ENCODE data around the gene SRP14.
"Not testable (repeated sequence)": the region's sequence is repeated elsewhere in the genome, so short reads cannot be mapped to it uniquely, and the experiment has no call there.

The SRP14 gene, protein sequence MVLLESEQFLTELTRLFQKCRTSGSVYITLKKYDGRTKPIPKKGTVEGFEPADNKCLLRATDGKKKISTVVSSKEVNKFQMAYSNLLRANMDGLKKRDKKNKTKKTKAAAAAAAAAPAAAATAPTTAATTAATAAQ

GRCh38 chr15:40038638-40039543 lies at the start of gene SRP14:
Gene SRP14, minus strand, starts transcription at chr15:40039181. Its CDS starts 65 bp downstream, at chr15:40039116.
- DNase-seq = peak; percentile 89

DNA sequence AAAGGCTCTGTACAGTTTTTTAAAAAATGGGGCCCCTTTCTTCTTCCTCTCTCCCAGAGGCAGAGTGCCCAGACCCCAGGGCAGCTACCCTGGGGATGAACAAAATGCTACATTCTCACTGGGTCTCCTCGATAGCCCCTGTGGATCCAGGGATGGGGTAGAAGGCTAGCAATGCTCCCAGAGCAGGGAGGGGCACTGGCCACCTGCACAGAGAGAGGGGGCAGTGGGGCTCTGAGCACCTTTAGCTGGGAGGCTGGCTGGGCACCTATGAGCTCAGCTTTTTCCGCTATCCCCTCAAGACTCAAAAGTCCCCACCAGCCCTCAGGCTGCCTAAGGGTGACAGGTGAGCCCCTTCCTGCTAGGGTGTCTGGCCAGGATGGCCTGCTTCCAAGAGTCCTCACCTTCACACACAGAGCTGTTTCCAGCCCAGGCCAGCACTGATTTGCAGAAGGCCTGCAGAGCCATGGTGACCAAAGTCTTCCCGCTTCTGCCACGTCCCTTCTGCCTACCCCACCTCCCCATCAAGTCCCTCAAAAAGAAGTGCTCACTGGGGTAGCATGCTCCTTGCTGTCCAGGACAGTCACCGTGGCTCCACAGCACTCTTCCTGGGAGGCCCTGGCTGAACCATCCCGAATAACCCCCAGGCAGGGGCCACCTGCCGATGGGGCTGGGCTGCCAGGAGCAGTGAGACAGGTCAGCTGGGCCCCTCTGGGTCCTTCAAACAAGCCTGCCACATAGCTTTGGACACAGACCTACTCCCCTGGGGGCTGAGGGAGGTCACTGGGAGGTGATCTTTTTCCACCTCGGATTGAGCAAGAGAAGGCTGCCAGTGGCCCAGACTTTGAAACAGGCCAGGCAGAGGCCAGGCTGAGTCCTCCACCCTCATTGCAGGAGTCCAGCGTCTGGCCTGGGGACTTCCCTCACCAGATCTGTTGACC lies 49.3 kb upstream of the SRP14 start:
- DNase-seq = no peak

DNA sequence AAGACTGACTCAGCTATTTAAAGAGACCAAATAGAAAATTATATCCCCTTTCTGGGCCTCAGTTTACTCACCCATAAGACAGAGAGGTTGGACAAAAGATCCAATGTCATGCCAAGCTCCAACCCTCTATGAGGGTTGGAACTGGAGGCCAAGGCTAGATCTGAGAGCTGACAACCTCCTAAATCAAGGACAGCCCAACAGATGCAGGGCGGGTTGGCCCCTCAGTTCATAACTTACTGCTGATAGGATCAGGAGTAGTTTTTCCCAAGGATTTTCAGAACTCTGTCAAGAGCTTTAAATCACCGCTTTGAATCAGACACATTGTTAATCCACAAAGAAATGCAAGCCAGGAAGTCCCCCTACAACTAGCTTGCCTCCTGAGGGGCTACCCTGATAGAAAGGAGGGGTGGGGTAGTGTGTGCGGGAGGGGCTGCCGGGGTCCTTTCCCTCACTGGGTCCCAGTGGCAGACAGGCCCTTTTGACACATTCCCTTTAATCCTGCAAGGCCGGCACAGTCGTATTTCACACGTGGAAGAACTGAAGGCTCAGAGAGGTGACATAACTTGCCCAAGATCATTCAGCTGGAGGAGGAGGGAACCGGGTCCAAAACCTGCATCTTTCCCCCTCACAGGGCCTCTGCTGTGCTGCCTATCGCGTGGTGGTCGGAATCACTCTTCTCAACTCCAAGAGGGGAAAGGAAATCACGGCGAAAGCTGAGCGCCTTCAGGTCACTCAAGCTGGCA lies 48.3 kb upstream of the SRP14 start:
- no peak for DNase-seq

DNA sequence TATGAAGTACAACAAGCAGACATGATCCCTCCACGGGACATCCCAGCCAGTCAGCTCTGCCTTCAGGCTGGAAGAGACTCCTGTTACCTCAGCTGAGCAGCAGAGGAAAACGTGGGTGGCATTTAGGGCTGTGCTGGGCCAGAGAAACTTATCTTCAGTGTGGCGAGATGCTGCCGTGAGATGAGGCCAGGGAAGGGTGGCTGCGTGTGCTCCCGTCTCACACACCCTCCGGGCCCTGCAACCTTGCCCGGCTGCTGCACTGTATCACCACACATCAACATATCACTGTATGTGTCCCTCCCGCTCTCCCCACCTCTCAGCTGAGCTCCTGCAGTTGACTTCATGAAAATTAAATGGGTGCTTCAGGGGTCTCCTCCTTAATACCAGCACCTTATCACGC lies 46.3 kb upstream of the SRP14 start:
- DNase-seq = no peak

- DNase-seq = no peak
These were observed 45.7 kb upstream of the SRP14 start for GRCh38 chr15:40084650-40085049.

DNA sequence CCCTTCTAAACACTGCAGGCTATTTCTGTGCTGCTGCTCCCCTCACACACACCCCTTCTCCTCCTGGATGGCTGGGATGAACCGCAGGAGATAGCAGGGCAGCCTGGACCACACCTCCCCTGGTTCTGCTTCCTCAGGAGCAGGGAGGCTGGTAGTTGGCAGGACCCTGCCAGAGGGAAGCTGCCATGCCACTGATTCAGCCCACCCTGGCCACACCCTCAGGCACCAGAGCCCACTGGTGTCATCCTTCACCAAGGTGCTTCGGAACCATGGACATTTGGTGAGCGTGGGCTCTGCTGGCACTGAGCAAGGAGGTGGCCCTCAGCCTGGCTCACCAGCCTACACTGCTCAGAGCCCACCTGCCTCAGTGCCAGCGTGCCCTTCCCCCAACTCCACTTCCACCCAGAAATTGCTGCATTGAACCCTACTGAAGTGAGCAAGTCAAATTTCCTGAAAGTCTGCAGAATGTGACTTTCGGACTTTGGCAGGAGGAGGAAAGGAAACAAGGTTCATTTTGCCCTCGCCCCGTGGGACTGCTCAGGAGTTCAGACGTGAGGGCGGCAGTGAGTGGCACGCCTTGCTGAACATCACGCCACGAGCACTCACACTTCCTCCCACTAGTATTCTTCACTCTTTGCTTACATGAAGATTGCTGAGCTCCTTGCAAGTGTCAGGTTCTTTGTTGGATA lies 43.4 kb upstream of the SRP14 start:
- DNase-seq = no peak

DNA sequence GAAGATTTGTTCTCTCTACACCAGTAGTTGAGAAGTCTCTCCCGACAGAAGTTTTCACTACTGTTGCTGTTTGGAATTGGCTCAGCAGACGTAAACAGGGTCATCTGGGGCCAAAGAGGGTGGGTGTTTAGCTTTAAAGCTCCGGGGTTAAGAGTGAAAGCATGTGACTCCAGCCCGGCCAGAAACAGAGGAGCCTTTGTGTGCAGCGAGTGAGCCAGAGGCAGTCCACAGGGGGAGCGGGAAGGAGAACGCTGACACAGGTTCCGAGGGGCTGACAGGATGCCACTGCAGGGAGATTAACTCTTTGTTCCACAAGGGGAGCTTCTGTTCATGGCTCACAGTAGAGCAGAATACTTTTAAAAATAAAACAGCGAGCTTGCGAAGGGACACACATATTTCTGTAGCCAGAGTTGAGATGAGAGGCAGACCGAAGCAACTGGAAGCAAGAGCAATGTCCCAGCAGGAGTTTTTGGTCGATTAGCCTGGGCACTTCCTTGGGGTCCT lies 42.8 kb upstream of the SRP14 start:
- peak; percentile 61 for DNase-seq

DNA sequence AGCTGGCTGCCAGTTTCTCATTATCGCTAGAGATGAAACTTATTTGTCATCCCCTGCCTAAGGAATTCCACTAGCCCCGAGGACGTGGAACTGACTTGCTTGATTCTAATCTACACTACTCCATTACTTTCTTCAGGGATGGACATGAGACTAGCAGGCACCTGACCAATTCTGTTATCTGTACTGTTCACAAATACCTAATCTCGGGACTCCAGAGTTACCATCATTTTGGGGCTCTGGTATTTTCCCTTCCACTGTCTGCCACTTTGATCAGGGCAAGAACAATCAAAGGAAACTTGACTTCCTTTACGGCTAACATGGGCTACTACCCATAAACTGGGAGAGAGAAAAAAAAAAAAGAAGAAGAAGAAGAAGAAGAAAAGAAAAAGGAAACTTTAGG lies 41.9 kb upstream of the SRP14 start:
- no peak for DNase-seq

DNA sequence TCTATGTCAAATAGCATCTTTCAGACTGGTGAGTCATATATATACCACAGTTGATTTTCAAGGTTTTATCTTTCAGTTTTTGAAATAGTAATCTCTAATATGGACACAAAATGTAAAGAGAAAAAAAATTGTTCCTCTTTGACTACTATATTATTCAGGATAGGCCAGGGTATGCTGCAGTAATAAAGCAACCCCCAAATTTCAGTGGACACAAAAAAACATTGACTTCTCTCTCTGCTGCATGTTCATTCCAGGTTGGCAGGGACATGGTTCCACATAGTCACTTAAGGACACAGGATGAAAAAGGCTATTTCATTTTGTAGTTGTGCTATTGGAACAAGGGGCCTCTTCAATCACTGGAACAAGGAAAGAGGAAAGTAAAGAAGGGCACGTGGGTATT lies 41.1 kb upstream of the SRP14 start:
- no peak for DNase-seq

- no peak for DNase-seq
These were observed 40.5 kb upstream of the SRP14 start for GRCh38 chr15:40079456-40079855.

- DNase-seq = no peak
These were observed 36.5 kb upstream of the SRP14 start for GRCh38 chr15:40075298-40076044.

DNA sequence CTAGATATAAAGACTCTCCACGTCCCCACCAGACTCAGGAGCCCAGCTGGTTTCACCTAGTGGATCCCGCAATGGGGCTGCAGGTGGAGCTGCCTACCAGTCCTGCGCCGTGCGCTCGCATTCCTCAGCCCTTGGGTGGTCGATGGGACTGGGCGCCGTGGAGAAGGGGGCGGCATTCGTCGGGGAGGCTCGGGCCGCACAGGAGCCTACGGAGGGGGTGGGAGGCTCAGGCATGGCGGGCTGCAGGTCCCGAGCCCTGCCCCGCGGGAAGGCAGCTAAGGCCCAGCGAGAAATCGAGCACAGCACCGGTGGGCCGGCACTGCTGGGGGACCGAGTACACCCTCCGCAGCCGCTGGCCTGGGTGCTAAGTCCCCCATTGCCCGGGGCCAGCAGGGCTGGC lies 35.7 kb upstream of the SRP14 start:
- not testable (repeated sequence) for DNase-seq

DNA sequence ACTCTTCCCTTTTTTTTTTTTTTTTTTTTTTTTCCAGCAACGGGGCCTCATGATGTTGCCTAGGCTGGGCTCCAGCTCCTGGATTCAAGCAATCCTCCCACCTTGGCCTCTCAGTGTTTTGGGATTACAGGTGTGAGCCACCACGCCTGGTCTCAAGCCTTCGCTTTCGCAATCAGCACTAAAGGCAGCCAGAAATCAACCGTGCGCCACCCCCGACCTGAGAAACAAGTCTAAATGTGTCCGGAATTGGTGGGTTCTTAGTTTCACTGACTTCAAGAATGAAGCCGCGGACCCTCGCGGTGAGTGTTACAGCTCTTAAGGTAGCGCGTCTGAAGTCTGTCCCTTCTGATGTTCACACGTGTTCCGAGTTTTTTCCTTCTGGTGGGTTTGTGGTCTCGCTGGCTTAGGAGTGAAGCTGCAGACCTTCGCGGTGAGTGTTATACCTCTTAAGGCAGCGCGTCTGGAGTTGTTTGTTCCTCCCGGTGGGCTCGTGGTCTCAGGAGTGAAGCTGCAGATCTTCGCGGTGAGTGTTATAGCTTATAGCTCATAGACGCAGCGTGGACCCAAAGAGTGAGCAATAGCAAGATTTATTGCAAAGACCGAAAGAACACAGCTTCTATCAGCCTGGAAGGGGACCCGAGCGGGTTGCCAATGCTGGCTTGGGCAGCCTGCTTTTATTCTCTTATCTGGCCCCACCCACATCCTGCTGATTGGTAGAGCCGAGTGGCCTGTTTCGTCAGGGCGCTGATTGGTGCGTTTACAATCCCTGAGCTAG lies 34.9 kb upstream of the SRP14 start:
- not testable (repeated sequence) for DNase-seq

DNA sequence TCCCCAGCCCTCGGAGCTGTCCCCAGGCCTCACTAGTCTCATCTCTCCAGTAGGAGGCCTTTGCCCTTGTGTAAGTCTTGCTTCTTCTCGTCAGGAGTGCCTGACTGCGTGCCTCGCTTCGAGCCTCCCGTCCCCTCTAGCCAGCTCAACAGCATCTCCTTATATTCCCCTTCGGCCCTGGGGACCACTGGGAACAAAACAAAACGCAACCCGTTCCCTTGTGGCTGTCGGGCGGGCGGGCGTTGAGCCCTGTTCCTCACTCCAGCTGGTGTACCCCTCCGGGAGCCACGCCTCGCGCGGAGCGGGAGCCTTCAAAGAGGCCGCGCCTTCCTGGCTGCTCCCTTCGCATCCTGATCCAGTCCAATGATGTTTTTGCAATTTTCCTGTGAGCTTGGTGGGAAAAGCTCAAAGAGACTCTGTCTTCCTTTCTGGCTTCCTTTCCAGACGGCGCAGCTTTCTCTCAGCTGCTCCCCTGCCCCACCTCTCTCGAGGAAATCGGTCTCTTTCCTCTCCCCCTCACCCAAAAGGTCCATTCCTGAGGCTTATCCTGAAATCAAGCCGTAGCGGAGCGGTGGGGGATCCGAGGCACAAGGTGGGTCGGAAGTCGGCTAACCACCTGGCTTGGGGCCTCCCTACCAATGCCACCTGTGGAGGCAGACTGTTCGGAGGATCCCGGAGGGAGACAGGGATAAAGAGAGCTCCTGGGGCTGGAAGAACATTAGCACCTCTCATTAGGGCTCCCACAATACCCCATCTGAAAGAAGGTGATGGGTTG lies 33.4 kb upstream of the SRP14 start:
- no peak for DNase-seq

- no peak for DNase-seq
These were observed 31.7 kb upstream of the SRP14 start for GRCh38 chr15:40070608-40071218.

DNA sequence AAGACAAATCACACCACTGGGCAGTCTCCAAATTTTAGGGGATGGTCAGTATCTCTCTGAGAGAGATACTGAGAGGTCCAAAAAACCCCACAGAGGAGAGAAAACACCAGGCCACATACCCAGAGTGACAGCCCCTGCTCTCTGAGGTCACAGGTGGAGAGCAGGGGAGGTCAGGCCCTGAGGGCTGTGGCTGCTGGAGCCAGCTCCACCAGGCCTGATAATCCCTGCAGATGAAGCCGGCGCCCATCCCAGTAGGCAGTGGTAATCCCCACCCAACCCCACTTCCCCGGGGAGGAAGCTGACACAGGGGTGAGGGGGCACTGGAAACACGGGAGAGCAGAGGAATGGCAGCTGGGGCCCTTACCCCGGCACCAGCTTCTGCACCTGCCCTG lies 31.2 kb upstream of the SRP14 start:
- DNase-seq = no peak

DNA sequence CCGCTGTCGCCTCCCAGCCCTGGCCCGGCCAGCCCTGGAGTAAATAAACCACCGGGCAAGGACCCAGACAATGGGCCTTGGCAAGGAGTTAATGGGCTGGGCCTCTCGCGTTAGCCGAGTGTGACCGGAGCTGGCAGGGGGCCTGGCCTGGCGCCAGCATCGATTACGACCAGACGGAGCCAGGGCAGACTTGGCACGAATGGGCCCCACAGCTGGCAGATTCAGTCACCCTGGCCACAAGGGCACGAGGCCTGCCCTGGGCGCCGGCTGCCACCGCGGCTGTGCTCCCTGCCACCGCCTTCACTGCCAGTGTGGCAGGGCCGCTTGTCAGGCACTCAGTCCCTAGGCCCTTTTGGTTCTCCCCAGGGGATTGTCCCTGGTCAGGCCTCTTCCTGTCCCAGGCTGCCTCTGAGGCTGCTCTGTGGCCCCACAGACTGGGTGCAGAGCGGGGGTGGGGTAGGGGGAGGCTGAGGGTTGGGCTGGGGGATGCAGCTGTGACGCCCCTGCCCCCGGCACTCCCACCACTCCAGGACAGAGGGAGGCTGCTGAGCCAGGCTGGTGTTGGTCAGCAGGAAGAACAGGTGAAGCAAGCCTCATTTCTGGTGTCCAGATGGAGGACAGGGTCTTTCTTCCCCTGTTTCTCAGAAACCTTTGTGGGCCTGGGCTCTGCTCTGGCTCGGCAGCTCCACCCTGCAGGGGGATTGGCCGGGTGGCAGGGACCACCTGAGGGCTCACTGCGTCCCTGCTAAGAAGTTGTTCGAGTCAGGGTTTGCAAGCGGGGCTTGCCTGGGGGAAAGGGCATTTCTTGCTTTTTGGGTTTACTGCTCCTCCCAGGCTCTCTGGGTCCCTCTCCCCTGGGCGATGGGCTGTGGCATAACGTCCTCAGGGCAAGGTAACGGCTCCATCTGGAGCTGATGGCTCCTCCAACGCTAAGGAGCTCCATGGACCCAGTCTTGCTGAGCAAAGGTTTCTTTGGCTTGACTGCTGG lies 30.5 kb upstream of the SRP14 start:
- no peak for DNase-seq

Data from HCEC 1CT (cell line).